Measurements from ENCODE around the gene PICALM.

The PICALM gene

GRCh38 chr11:86047275-86047991 is 21.5 kb downstream of the PICALM start:
- no peak for DNase-seq (ENCODE audit: low read depth, low spot score)

- no peak for DNase-seq (ENCODE audit: low read depth, low spot score)
Observed at GRCh38 chr11:86046116-86046515, 22.8 kb downstream of the PICALM start.

GRCh38 chr11:86043765-86044503 is 24.9 kb downstream of the PICALM start:
- DNase-seq (ENCODE audit: low read depth, low spot score): no peak

GRCh38 chr11:86041975-86042378 is 26.9 kb downstream of the PICALM start:
- peak; percentile 94 for DNase-seq (ENCODE audit: low read depth, low spot score)

- DNase-seq (ENCODE audit: low read depth, low spot score): no peak
Observed at GRCh38 chr11:86040919-86041850, 27.7 kb downstream of the PICALM start.

- no peak for DNase-seq (ENCODE audit: low read depth, low spot score)
Observed at GRCh38 chr11:86039094-86039493, 29.8 kb downstream of the PICALM start.

- no peak for DNase-seq (ENCODE audit: low read depth, low spot score)
Observed at GRCh38 chr11:86037743-86038142, 31.1 kb downstream of the PICALM start.

- no peak for DNase-seq (ENCODE audit: low read depth, low spot score)
Observed at GRCh38 chr11:86035920-86036319, 33.0 kb downstream of the PICALM start.

- no peak for DNase-seq (ENCODE audit: low read depth, low spot score)
Observed at GRCh38 chr11:86035164-86035563, 33.7 kb downstream of the PICALM start.

- DNase-seq (ENCODE audit: low read depth, low spot score): no peak
Observed at GRCh38 chr11:86034710-86035109, 34.2 kb downstream of the PICALM start.

- no peak for DNase-seq (ENCODE audit: low read depth, low spot score)
Observed at GRCh38 chr11:86021377-86021776, 47.5 kb downstream of the PICALM start.

GRCh38 chr11:86018249-86018648 is 50.6 kb downstream of the PICALM start:
- no peak for DNase-seq (ENCODE audit: low read depth, low spot score)

GRCh38 chr11:86016451-86016850 is 52.4 kb downstream of the PICALM start:
- no peak for DNase-seq (ENCODE audit: low read depth, low spot score)

- no peak for DNase-seq (ENCODE audit: low read depth, low spot score)
Observed at GRCh38 chr11:86015699-86016098, 53.2 kb downstream of the PICALM start.

GRCh38 chr11:86014221-86014620 is 54.7 kb downstream of the PICALM start:
- DNase-seq (ENCODE audit: low read depth, low spot score): no peak

GRCh38 chr11:86013713-86014112 is 55.2 kb downstream of the PICALM start:
- no peak for DNase-seq (ENCODE audit: low read depth, low spot score)

GRCh38 chr11:86011175-86011574 is 57.7 kb downstream of the PICALM start:
- DNase-seq (ENCODE audit: low read depth, low spot score): no peak

- no peak for DNase-seq (ENCODE audit: low read depth, low spot score)
Observed at GRCh38 chr11:86003654-86004053, 65.2 kb downstream of the PICALM start.

GRCh38 chr11:86002431-86002830 is 66.5 kb downstream of the PICALM start:
- no peak for DNase-seq (ENCODE audit: low read depth, low spot score)

- DNase-seq (ENCODE audit: low read depth, low spot score): no peak
Observed at GRCh38 chr11:85991508-85991907, 77.4 kb downstream of the PICALM start.

- no peak for DNase-seq (ENCODE audit: low read depth, low spot score)
Observed at GRCh38 chr11:85989746-85990145, 79.1 kb downstream of the PICALM start.

- no peak for DNase-seq (ENCODE audit: low read depth, low spot score)
Observed at GRCh38 chr11:85988780-85989179, 80.1 kb downstream of the PICALM start.

Measured in astrocyte of the hippocampus (primary cell).